Right kidney (tissue), 1 donor: ENCODE measurements around the gene KCNMA1.
A peak's percentile ranks its signal among the peaks of the same experiment; 100 is the strongest.

Experiments
- DNase-seq: peaks from one replicate; pipeline ENCODE4 v3.0.0-alpha.2; 2016

The KCNMA1 gene

DNA sequence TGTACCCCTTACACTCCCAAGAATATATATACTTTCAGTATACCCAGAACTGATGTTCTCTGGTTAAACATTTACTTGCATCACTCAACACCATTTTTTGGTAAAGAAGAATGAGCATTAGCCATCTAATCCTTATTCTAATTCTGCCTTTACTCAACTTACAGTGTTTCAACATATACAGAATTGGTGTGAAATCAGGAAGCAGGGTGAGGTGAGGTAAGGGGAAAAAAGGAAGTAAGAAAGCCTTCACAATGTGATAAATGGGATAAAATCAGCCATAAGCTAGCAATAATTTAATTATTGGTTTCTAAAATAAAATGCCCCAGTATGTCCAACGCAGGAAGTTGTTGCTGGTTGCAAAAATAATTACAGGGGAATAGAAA lies 605.4 kb downstream of the KCNMA1 start:
- DNase-seq: no peak

- DNase-seq: no peak
These were observed 605.9 kb downstream of the KCNMA1 start for GRCh38 chr10:77031531-77032187.

DNA sequence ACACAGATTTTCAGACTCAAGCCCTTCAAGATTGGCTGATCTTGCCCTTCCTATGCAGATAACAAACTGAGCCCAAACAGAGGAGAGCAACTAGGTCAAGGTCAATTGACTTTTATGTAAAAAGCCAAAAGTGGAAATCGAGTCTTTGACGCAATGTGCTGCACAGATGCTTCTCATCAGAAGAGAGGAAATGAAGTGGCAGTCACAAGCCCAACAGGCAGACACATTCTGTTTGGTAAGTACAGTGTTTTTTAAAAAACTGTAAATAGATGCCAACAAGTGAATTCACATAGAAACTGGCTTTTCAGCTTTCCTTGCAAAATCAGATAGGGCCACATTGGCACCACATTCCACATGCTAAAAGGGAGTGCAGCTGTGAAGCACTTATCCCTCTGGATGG lies 606.6 kb downstream of the KCNMA1 start:
- no peak for DNase-seq

DNA sequence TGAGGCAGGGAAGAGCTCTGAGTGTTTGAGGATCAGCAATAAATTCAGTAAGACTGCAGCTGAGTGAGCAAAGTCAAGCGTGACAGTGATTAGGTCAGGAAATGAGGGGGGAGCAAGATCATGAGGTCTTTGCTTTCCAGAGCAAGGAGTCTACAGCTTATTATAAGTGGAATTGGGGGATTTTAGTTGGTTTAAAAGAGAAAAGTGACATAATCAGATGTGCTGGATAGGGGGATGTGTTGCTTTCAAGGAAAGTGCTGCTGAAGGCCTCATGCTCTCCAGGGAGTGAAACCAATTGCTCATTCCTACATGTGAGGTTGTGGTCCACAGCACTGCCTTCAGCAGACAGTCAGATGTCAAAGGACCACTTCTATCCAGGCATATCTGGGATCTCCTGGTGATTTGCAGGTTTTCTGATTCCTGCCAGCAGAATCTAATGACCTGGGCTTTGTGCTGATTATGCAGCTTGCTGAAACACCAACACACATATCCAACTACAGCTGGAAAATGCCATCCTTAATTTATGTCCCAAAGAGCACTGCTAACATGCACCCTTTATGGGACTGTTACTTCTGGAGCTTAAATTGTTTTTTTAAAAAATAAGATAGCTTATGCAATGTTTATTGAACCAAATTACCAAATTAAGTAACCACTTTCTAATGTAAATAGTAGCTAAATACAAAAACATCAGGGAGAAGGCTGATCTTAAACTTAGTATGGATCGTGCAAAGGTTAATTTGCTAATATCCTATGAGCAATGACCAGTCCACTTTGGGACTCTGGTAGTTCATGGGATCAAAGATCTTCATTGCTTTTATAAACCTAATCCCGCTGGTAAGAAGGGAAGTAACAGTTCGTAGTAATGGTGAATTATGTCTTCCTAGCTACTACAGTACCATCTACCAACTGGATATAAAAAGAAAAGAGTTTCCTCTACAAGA lies 607.6 kb downstream of the KCNMA1 start:
- DNase-seq: peak; percentile 60

- DNase-seq: no peak
These were observed 609.6 kb downstream of the KCNMA1 start for GRCh38 chr10:77028042-77028441.

- no peak for DNase-seq
These were observed 610.0 kb downstream of the KCNMA1 start for GRCh38 chr10:77027576-77027975.

DNA sequence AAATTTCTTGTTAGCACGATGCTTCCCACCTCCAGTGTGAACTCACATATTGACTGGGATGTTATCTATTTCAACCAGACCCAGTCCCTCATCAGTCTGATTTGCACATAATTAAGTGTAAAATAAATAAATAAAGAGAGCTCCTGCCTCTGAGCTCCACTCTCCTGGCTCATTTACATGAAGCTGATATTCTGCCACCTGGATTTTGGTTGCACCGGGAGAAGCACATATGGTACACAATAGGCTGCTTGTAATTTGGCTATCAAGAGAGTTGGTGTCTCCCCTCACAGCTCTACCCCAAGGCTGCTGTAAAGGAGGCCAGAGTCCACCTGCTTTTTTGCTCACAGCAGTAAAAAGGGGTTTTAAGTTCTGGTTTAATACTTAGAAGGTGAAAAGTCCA lies 610.5 kb downstream of the KCNMA1 start:
- no peak for DNase-seq

DNA sequence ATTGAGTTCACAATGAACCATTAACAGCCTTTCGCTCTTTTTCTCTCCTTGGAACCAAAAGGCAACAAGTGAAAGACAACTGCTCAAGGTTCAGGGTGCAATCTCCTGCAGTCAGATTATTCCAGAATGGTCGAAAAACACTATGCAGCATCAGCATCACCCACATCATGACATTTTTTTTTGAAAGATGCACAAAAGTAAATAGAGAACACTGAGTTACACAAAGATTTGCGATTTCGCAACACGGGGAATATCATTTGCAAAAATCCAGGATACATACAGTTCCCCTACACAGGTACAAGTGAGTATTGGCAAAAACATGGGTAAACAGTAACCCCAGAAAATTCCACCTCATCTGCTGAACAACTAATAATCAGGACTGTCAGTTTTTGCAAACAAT lies 611.5 kb downstream of the KCNMA1 start:
- DNase-seq: no peak

- DNase-seq: no peak
These were observed 613.1 kb downstream of the KCNMA1 start for GRCh38 chr10:77024461-77024860.

GRCh38 chr10:77023396-77023795 lies 614.2 kb downstream of the KCNMA1 start:
- DNase-seq: no peak

GRCh38 chr10:77022671-77023070 lies 614.9 kb downstream of the KCNMA1 start:
- DNase-seq: no peak

- DNase-seq: no peak
These were observed 615.6 kb downstream of the KCNMA1 start for GRCh38 chr10:77021966-77022490.

- DNase-seq: no peak
These were observed 617.1 kb downstream of the KCNMA1 start for GRCh38 chr10:77020426-77021040.

GRCh38 chr10:77016855-77017254 lies 620.8 kb downstream of the KCNMA1 start:
- no peak for DNase-seq

DNA sequence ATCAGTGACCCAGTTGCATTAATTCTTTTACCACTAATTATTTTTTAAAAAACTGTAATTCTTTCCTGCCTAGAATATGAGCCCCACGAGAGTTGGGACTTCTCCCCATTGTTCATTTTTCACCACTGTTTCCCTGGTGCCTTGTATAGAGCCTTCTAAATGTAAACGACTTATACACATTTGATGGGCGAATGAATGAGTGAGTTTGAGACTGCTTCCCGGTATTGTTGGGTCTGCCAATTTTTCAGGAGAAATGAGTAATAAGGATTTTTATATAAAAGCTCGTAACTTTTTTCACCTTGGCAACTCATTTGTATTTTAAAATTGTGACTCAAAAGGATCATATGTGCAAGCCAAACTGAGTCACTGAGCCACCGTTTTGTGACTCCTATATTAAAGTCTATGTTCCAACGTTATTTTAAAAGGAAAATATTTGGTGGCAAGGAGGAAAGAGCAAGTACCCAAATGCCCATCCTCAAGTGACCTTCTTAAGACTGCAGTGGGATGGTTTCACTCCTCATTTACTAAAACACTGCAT lies 621.3 kb downstream of the KCNMA1 start:
- DNase-seq: no peak

GRCh38 chr10:77015360-77015759 lies 622.2 kb downstream of the KCNMA1 start:
- no peak for DNase-seq

GRCh38 chr10:77012812-77013500 lies 624.7 kb downstream of the KCNMA1 start:
- DNase-seq: no peak

GRCh38 chr10:77011874-77012811 lies 625.5 kb downstream of the KCNMA1 start:
- DNase-seq: no peak

DNA sequence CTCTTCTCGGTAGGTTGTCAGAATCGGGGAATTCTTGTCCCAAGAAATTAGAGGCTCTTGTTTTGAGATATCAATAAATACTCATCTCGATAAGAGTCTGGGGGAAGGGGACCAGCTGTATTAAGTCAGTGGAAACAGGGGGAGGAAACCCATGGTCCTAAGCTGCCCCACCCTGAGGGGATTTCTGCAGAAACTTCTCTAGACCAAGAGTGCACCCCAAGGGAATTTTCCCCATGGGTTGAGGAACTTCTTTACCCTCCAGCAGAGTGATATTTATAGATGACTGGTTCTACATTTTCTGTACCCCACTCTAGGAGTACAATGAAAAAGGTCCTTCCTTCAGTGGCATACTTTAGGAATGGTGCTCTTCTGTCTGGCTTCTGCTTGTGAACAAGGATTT lies 627.2 kb downstream of the KCNMA1 start:
- DNase-seq: no peak

DNA sequence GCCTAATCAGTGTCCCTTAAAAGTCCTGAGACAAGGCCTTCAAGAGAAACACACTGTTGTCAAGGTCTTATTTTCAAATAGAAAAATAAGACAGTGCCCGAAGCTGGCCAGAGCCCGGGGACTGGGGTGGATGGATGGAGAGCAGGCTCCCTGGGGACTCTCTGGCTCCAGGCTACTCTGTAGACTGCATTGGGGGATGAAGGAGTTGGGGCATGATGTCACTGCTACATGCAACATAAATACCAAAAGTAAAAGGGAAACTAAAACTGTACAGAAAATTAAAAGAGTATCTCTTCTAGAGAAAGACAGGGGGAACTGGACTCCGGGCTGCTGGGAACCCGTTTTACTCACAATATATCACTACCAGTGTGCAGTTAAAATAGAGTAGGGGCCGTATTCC lies 629.8 kb downstream of the KCNMA1 start:
- no peak for DNase-seq
